Type B pancreatic cell (in vitro differentiated cells): ENCODE data around the gene TMEM169. TPM values are rescaled to one million over a fixed set of nuclear protein-coding genes. Genes with fewer than 3 reads are reported as not detected.

Experiments
- DNase-seq: peaks from one replicate; pipeline ENCODE4 v3.0.0; 2021; ENCODE audit warnings: mixed read lengths; ENCODE audit not compliant: unreplicated experiment; ENCODE audit errors: extremely low spot score
- H3K27ac Mint-ChIP-seq: 2 replicates; pipeline ENCODE4 v1.8.0; 2021; ENCODE audit warnings: mild to moderate bottlenecking, mixed read lengths
- H3K27me3 Mint-ChIP-seq: 2 replicates; pipeline ENCODE4 v1.8.0; 2021; ENCODE audit warnings: mixed read lengths
- H3K36me3 Mint-ChIP-seq: 2 replicates; pipeline ENCODE4 v1.8.0; 2021; ENCODE audit warnings: mixed read lengths
- H3K4me1 Mint-ChIP-seq: one replicate; pipeline ENCODE4 v1.8.0; 2021; ENCODE audit warnings: mixed read lengths; ENCODE audit not compliant: unreplicated experiment
- H3K4me3 Mint-ChIP-seq: 2 replicates; pipeline ENCODE4 v1.8.0; 2021; ENCODE audit warnings: mild to moderate bottlenecking, mixed read lengths
- H3K9me3 Mint-ChIP-seq: 2 replicates; pipeline ENCODE4 v1.8.0; 2021; ENCODE audit warnings: mixed read lengths
- CTCF ChIP-seq: fragments of 200-600 bp; sonication (generic); conservative IDR thresholded peaks from 2 replicates; pipeline ENCODE4 v1.5.0; 2021; ENCODE audit warnings: antibody characterized with exemption, mild to moderate bottlenecking
- total RNA-seq: library from RNA; stranded (reverse); gene quantifications from 2 replicates; pipeline ENCODE4 v1.2.1, GENCODE V29; 2021; ENCODE audit warnings: low replicate concordance

Gene TMEM169
- total RNA-seq, 1 donor from 2014 or later: 5.1 TPM

GRCh38 chr2:216144372-216144771 lies 62.7 kb downstream of the TMEM169 start:
- Mint-ChIP-seq H3K27ac (no peak overlapping the region), H3K4me1 (no peaks in the 10 kb centered on the region), H3K4me3 (no peak overlapping the region), H3K9me3 (no peaks in the 10 kb centered on the region), H3K36me3 (peaks cover 31% of the 10 kb centered on the region), H3K27me3 (no peaks in the 10 kb centered on the region)
- no peak for DNase-seq
- TF ChIP-seq CTCF: no peak

GRCh38 chr2:216144857-216145256 lies 63.1 kb downstream of the TMEM169 start:
- Mint-ChIP-seq H3K4me3 (no peak overlapping the region), H3K4me1 (no peaks in the 10 kb centered on the region), H3K9me3 (no peaks in the 10 kb centered on the region), H3K27me3 (no peaks in the 10 kb centered on the region), H3K36me3 (peaks cover 30% of the 10 kb centered on the region), H3K27ac (no peak overlapping the region)
- DNase-seq: no peak
- no peak for TF ChIP-seq CTCF

- H3K27ac Mint-ChIP-seq: no peak overlapping the region
- DNase-seq: no peak
- H3K9me3 Mint-ChIP-seq: no peaks in the 10 kb centered on the region
- no peak for TF ChIP-seq CTCF
- no peaks in the 10 kb centered on the region for H3K27me3 Mint-ChIP-seq
- H3K36me3 Mint-ChIP-seq: peaks cover 33% of the 10 kb centered on the region
- H3K4me3 Mint-ChIP-seq: no peak overlapping the region
- no peaks in the 10 kb centered on the region for H3K4me1 Mint-ChIP-seq
Observed at GRCh38 chr2:216146573-216146972, 64.9 kb downstream of the TMEM169 start.

GRCh38 chr2:216147172-216148131 lies 65.7 kb downstream of the TMEM169 start:
- no peak for DNase-seq
- no peak overlapping the region for H3K4me3 Mint-ChIP-seq
- no peaks in the 10 kb centered on the region for H3K4me1 Mint-ChIP-seq
- H3K36me3 Mint-ChIP-seq: peaks cover 37% of the 10 kb centered on the region
- no peak for TF ChIP-seq CTCF
- no peak overlapping the region for H3K27ac Mint-ChIP-seq
- H3K27me3 Mint-ChIP-seq: no peaks in the 10 kb centered on the region
- no peaks in the 10 kb centered on the region for H3K9me3 Mint-ChIP-seq

GRCh38 chr2:216148983-216149382 lies 67.3 kb downstream of the TMEM169 start:
- no peak overlapping the region for H3K27ac Mint-ChIP-seq
- H3K36me3 Mint-ChIP-seq: peaks cover 41% of the 10 kb centered on the region
- H3K27me3 Mint-ChIP-seq: no peaks in the 10 kb centered on the region

More at GRCh38 chr2:216148983-216149382, 67.3 kb downstream of the TMEM169 start:
- no peaks in the 10 kb centered on the region for H3K9me3 Mint-ChIP-seq
- DNase-seq: no peak
- TF ChIP-seq CTCF: no peak
- no peak overlapping the region for H3K4me3 Mint-ChIP-seq
- no peaks in the 10 kb centered on the region for H3K4me1 Mint-ChIP-seq
